Measurements from ENCODE around the gene EED.
A peak's percentile ranks its signal among the peaks of the same experiment; 100 is the strongest.

The EED gene

DNA sequence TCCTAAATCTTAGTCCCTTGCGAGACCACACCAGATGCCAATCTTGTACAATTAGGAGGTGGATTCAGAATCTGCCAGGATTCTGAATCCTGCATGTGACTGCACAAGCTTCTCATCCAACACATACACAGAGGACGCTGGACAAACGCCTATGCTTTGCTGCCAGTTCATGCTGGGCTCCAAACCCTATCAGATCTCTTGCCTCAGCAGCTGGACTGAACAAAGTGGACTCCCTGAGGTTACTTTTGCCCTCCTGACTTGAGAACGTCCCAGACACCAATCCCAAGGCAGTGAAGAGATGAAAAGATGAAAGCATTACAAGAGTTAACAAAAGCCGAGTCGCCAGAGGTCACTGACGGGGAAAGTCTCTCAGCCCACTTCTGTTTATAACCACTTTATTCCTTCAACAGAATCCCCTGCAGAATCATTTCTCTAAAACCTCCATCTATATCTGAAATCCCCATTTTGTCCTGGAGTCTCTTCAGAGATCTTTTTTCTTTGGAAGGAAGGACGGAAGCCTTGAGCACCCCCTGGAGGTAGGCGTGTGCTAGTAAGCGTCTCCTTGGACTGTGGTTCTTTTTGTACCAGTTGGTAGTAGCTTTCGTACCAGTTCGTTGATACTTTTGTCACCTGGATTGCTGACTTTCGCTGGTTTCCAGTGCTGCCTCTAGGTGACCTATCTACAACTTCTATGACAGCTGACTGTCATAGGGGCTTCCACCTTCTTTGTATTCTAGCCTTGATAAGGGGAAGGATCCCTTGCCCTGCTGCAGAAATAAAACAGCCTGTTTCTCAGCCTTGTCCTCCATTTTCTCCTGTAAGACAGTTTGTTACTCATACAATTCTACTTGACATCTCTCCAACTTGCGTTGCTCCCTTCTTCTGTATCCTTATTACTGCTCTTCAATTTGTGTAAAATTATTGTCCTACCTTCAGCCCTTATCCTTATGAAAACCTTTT is 26.1 kb upstream of the EED start:
- Histone ChIP-seq H3K4me2 (ENCODE audit: low read length) (peak overlapping the region; percentile 69), H4K20me1 (ENCODE audit: control insufficient read depth, insufficient read depth, low read depth, low read length) (no peaks in the 10 kb centered on the region), H3F3A (ENCODE audit: control insufficient read depth, insufficient read depth) (no peaks in the 10 kb centered on the region), H3K79me2 (ENCODE audit: control insufficient read depth, low read length) (no peaks in the 10 kb centered on the region), H3K27ac (ENCODE audit: low read depth, low read length) (no peak overlapping the region), H3K4me1 (ENCODE audit: control insufficient read depth, low read length) (peaks cover 23% of the 10 kb centered on the region), H3K27me3 (ENCODE audit: control insufficient read depth, low read length) (no peaks in the 10 kb centered on the region), H3K9me3 (ENCODE audit: control insufficient read depth, insufficient read depth, low read length) (no peaks in the 10 kb centered on the region), H3K4me3 (ENCODE audit: low read length) (peak overlapping the region; percentile 60), H3K36me3 (ENCODE audit: control insufficient read depth, low read length) (no peaks in the 10 kb centered on the region), H3K9me2 (replicated peaks; ENCODE audit: control insufficient read depth, low read length) (no peaks in the 10 kb centered on the region)
- no peak for TF ChIP-seq EZH2phosphoT487 (IDR thresholded peaks at IDR 0.05; ENCODE audit: borderline replicate concordance, low read length)
- TF ChIP-seq, protein P1, sequence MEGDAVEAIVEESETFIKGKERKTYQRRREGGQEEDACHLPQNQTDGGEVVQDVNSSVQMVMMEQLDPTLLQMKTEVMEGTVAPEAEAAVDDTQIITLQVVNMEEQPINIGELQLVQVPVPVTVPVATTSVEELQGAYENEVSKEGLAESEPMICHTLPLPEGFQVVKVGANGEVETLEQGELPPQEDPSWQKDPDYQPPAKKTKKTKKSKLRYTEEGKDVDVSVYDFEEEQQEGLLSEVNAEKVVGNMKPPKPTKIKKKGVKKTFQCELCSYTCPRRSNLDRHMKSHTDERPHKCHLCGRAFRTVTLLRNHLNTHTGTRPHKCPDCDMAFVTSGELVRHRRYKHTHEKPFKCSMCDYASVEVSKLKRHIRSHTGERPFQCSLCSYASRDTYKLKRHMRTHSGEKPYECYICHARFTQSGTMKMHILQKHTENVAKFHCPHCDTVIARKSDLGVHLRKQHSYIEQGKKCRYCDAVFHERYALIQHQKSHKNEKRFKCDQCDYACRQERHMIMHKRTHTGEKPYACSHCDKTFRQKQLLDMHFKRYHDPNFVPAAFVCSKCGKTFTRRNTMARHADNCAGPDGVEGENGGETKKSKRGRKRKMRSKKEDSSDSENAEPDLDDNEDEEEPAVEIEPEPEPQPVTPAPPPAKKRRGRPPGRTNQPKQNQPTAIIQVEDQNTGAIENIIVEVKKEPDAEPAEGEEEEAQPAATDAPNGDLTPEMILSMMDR (IDR thresholded peaks at IDR 0.05; ENCODE audit: low read depth, low read length, poor library complexity, severe bottlenecking), result peak; percentile 87

DNA sequence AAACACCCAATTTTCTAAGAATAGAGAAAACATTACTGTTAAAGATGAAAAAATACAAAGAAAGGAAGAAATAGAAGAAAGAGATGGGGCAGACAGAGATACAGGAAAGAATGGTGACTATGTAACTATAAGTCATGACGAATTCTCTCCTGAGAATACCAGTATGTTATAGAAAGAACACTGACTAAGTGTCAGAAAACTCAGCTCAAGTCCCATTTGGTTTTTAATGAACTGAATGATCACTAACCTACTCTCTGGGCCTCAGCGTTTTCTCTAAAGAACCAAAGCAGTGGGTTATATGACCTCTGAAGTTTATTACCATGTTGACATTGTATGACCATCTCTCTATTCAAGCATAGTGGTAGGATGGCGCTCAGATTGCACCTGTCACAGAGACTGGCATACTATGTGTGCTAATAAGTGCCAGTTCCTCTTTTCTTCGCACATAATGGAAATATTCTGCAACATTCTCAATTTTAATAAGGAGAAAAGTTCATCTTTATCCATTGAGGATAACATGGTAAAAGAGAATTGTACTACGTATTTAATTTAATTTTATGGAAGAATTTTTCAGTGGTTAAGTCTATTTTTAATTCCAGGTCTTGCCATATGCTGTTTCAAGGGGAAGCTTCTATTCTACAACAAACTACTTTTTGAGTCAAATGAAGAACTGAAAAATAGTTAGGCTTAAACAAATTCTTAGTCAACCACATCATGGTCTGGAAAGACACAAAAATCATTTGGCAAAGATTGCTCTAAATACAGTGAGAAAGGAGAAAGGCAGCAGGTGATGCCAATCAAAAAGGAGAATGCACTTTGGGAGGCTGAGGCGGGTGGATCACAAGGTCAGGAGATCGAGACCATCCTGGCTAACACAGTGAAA is 25.0 kb upstream of the EED start:
- Histone ChIP-seq H4K20me1 (ENCODE audit: control insufficient read depth, insufficient read depth, low read depth, low read length) (no peaks in the 10 kb centered on the region), H3K36me3 (ENCODE audit: control insufficient read depth, low read length) (no peaks in the 10 kb centered on the region), H3K4me3 (ENCODE audit: low read length) (no peak overlapping the region), H3K79me2 (ENCODE audit: control insufficient read depth, low read length) (no peaks in the 10 kb centered on the region), H3F3A (ENCODE audit: control insufficient read depth, insufficient read depth) (no peaks in the 10 kb centered on the region), H3K9me3 (ENCODE audit: control insufficient read depth, insufficient read depth, low read length) (no peaks in the 10 kb centered on the region), H3K27ac (ENCODE audit: low read depth, low read length) (no peak overlapping the region), H3K4me1 (ENCODE audit: control insufficient read depth, low read length) (peaks cover 23% of the 10 kb centered on the region), H3K4me2 (ENCODE audit: low read length) (peak overlapping the region; percentile 69), H3K9me2 (replicated peaks; ENCODE audit: control insufficient read depth, low read length) (no peaks in the 10 kb centered on the region), H3K27me3 (ENCODE audit: control insufficient read depth, low read length) (no peaks in the 10 kb centered on the region)
- no peak for TF ChIP-seq EZH2phosphoT487 (IDR thresholded peaks at IDR 0.05; ENCODE audit: borderline replicate concordance, low read length)
- TF ChIP-seq, protein P1 (IDR thresholded peaks at IDR 0.05; ENCODE audit: low read depth, low read length, poor library complexity, severe bottlenecking), result no peak

DNA sequence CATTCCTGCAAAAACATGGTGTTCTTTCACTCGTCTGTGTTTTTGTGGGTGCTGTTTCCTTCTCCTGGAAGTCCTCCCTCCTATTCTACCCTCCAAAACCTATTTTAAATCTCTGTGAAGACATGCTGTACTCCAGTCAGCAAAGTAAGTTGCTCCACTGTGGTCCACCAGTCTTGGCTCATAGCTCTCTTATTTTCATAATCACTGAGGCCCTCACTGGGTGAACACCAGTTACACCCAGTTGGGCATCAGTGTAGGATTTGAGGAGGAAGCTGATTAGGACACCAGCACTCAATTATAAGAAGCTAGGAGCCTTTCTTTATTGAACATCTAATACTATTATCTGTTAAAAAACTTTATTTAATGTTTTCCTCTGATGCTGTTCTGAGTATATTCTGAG is 23.9 kb upstream of the EED start:
- Histone ChIP-seq H3K79me2 (ENCODE audit: control insufficient read depth, low read length) (no peaks in the 10 kb centered on the region), H3K27ac (ENCODE audit: low read depth, low read length) (no peak overlapping the region)
- TF ChIP-seq, protein P1 (IDR thresholded peaks at IDR 0.05; ENCODE audit: low read depth, low read length, poor library complexity, severe bottlenecking), result no peak
- no peak for TF ChIP-seq EZH2phosphoT487 (IDR thresholded peaks at IDR 0.05; ENCODE audit: borderline replicate concordance, low read length)

More for the DNA sequence above, 23.9 kb upstream of the EED start:
- H3K9me3 ChIP-seq (ENCODE audit: control insufficient read depth, insufficient read depth, low read length), result no peaks in the 10 kb centered on the region
- H3F3A ChIP-seq (ENCODE audit: control insufficient read depth, insufficient read depth), result no peaks in the 10 kb centered on the region
- H3K4me3 ChIP-seq (ENCODE audit: low read length), result no peak overlapping the region
- H3K27me3 ChIP-seq (ENCODE audit: control insufficient read depth, low read length), result no peaks in the 10 kb centered on the region
- H3K4me1 ChIP-seq (ENCODE audit: control insufficient read depth, low read length), result peaks cover 23% of the 10 kb centered on the region
- no peaks in the 10 kb centered on the region for H3K9me2 ChIP-seq (replicated peaks; ENCODE audit: control insufficient read depth, low read length)
- no peaks in the 10 kb centered on the region for H3K36me3 ChIP-seq (ENCODE audit: control insufficient read depth, low read length)
- no peaks in the 10 kb centered on the region for H4K20me1 ChIP-seq (ENCODE audit: control insufficient read depth, insufficient read depth, low read depth, low read length)
- H3K4me2 ChIP-seq (ENCODE audit: low read length), result no peak overlapping the region

Measured in DOHH2 (cell line).